GM23338 (cell line): ENCODE measurements around the gene HSD11B2. TPM values are rescaled to one million over a fixed set of nuclear protein-coding genes. Genes with fewer than 3 reads are reported as not detected.

Source experiments
- ATAC-seq: fragments of 200-7000 bp; cut with Tn5 transposase; 3 replicates; pipeline ENCODE4 v1.9.1; 2020
- DNase-seq: peaks from one replicate; pipeline ENCODE4 v3.0.0-alpha.2; 2015; ENCODE audit warnings: low spot score
- H2AFZ ChIP-seq: fragments of 200-600 bp; sonication (generic); 2 replicates; pipeline ENCODE4 v1.8.0; 2016; ENCODE audit warnings: antibody characterized with exemption, mild to moderate bottlenecking, moderate library complexity
- H3F3A ChIP-seq: fragments of 200-600 bp; sonication (generic); replicated peaks from 2 replicates; pipeline ENCODE4 v1.8.0; 2017; ENCODE audit warnings: antibody characterized with exemption, mixed run types, low read depth
- H3K27ac ChIP-seq: fragments of 200-600 bp; sonication (generic); 2 replicates; pipeline ENCODE4 v1.6.1; 2016; ENCODE audit warnings: low read depth
- H3K27me3 ChIP-seq: fragments of 200-600 bp; sonication (generic); 2 replicates; pipeline ENCODE4 v1.8.0; 2016; ENCODE audit warnings: mild to moderate bottlenecking, mixed run types, moderate library complexity; ENCODE audit not compliant: insufficient read depth
- H3K36me3 ChIP-seq: fragments of 200-600 bp; sonication (generic); 2 replicates; pipeline ENCODE4 v1.8.0; 2016; ENCODE audit warnings: mild to moderate bottlenecking; ENCODE audit not compliant: insufficient read depth
- H3K4me1 ChIP-seq: fragments of 200-600 bp; sonication (generic); 2 replicates; pipeline ENCODE4 v1.8.0; 2016; ENCODE audit warnings: mild to moderate bottlenecking, moderate library complexity; ENCODE audit not compliant: insufficient read depth
- H3K4me2 ChIP-seq: fragments of 200-600 bp; sonication (generic); 2 replicates; pipeline ENCODE4 v1.7.1; 2017; ENCODE audit warnings: mixed run types
- H3K4me3 ChIP-seq: fragments of 200-600 bp; sonication (generic); 2 replicates; pipeline ENCODE4 v1.6.1; 2016; ENCODE audit warnings: mixed run types
- H3K79me2 ChIP-seq: fragments of 200-600 bp; sonication (generic); replicated peaks from 2 replicates; pipeline ENCODE4 v1.8.0; 2017; ENCODE audit warnings: mild to moderate bottlenecking; ENCODE audit not compliant: insufficient read depth
- H3K9me2 ChIP-seq: fragments of 200-600 bp; sonication (generic); 2 replicates; pipeline ENCODE4 v1.8.0; 2017; ENCODE audit not compliant: insufficient read depth
- H4K20me1 ChIP-seq: fragments of 200-600 bp; sonication (generic); replicated peaks from 2 replicates; pipeline ENCODE4 v1.8.0; 2017; ENCODE audit warnings: mild to moderate bottlenecking; ENCODE audit not compliant: insufficient read depth
- H3K27ac Mint-ChIP-seq: 2 replicates; pipeline ENCODE4 v1.8.0; 2020; ENCODE audit warnings: inconsistent platforms, mild to moderate bottlenecking, moderate library complexity, mixed read lengths
- H3K27me3 Mint-ChIP-seq: 3 replicates; pipeline ENCODE4 v1.8.0; 2022; ENCODE audit warnings: low read depth, mild to moderate bottlenecking, moderate library complexity, mixed read lengths, inconsistent platforms; ENCODE audit not compliant: insufficient read depth, poor library complexity
- H3K36me3 Mint-ChIP-seq: 3 replicates; pipeline ENCODE4 v1.8.0; 2021; ENCODE audit warnings: low read depth, mild to moderate bottlenecking, inconsistent platforms, moderate library complexity, mixed read lengths
- H3K4me1 Mint-ChIP-seq: 3 replicates; pipeline ENCODE4 v1.8.0; 2020; ENCODE audit warnings: mild to moderate bottlenecking, inconsistent platforms, mixed read lengths
- H3K4me3 Mint-ChIP-seq: 3 replicates; pipeline ENCODE4 v1.8.0; 2021; ENCODE audit warnings: moderate library complexity, mild to moderate bottlenecking, inconsistent platforms, mixed read lengths
- H3K9me3 Mint-ChIP-seq: 3 replicates; pipeline ENCODE4 v1.8.0; 2020; ENCODE audit warnings: moderate library complexity, mild to moderate bottlenecking, inconsistent platforms, mixed read lengths
- EZH2 ChIP-seq: fragments of 200-600 bp; sonication (generic); IDR thresholded peaks from one replicate; pipeline ENCODE4 v1.8.0; 2017; ENCODE audit warnings: antibody characterized with exemption, mild to moderate bottlenecking, low read depth; ENCODE audit not compliant: unreplicated experiment
- JUNB ChIP-seq: IDR thresholded peaks from one replicate; pipeline ENCODE4 v1.6.1; 2016; ENCODE audit warnings: antibody characterized with exemption; ENCODE audit not compliant: unreplicated experiment
- NANOG ChIP-seq: IDR thresholded peaks from 2 replicates; pipeline ENCODE4 v1.6.1; 2016; ENCODE audit warnings: antibody characterized with exemption, borderline replicate concordance
- POLR2AphosphoS5 ChIP-seq: IDR thresholded peaks from 2 replicates; pipeline ENCODE4 v1.6.1; 2016; ENCODE audit warnings: antibody characterized with exemption, low read depth
- ZNF114 ChIP-seq: fragments of 250-450 bp; sonication (Bioruptor Pico); IDR thresholded peaks from 2 replicates; pipeline ENCODE4 v1.5.0; 2020; ENCODE audit warnings: mild to moderate bottlenecking, moderate library complexity
- ZNF331 ChIP-seq: fragments of 250-450 bp; sonication (Bioruptor Pico); IDR thresholded peaks from 2 replicates; pipeline ENCODE4 v1.5.0; 2020; ENCODE audit warnings: low read depth, mild to moderate bottlenecking, moderate library complexity
- polyA plus RNA-seq: library from polyadenylated mRNA; unstranded; fragments of >200 nt; fragmentation: Nextera tagmentation; extraction: Ambion mirVana; gene quantifications from 2 replicates; pipeline ENCODE4 v1.2.1, GENCODE V29; 2016
- total RNA-seq: library from RNA; depleted of rRNA; stranded (reverse); fragments of >200 nt; shearing (Covaris generic); gene quantifications from 2 replicates; pipeline ENCODE4 v1.2.3, GENCODE V29; 2014
- TF ChIP-seq, protein P1 (sequence below): IDR thresholded peaks from one replicate; pipeline ENCODE4 v1.6.1; 2018; ENCODE audit warnings: antibody characterized with exemption; ENCODE audit not compliant: unreplicated experiment
- TF ChIP-seq, protein P2 (sequence below): IDR thresholded peaks from 2 replicates; pipeline ENCODE4 v1.6.1; 2016; ENCODE audit warnings: antibody characterized with exemption
- TF ChIP-seq, protein P3 (sequence below), 2 experiments: fragments of 200-600 bp in 1 of 2; sonication (generic) in 1 of 2; conservative IDR thresholded peaks; 2 replicates each; pipeline versions ENCODE4 v1.5.1 to v1.6.1; 2016 to 2017; ENCODE audit warnings: antibody characterized with exemption in 2 of 2, low read depth in 2 of 2, mild to moderate bottlenecking in 2 of 2, moderate library complexity in 1 of 2

The HSD11B2 gene
- total and polyA plus RNA-seq, 2 experiments from 2014 or later, result 14.8 to 23.0 TPM

DNA sequence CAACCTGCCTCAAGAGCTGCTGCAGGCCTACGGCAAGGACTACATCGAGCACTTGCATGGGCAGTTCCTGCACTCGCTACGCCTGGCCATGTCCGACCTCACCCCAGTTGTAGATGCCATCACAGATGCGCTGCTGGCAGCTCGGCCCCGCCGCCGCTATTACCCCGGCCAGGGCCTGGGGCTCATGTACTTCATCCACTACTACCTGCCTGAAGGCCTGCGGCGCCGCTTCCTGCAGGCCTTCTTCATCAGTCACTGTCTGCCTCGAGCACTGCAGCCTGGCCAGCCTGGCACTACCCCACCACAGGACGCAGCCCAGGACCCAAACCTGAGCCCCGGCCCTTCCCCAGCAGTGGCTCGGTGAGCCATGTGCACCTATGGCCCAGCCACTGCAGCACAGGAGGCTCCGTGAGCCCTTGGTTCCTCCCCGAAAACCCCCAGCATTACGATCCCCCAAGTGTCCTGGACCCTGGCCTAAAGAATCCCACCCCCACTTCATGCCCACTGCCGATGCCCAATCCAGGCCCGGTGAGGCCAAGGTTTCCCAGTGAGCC, 5.8 kb downstream of the HSD11B2 start (continued):
- TF ChIP-seq, protein P1, sequence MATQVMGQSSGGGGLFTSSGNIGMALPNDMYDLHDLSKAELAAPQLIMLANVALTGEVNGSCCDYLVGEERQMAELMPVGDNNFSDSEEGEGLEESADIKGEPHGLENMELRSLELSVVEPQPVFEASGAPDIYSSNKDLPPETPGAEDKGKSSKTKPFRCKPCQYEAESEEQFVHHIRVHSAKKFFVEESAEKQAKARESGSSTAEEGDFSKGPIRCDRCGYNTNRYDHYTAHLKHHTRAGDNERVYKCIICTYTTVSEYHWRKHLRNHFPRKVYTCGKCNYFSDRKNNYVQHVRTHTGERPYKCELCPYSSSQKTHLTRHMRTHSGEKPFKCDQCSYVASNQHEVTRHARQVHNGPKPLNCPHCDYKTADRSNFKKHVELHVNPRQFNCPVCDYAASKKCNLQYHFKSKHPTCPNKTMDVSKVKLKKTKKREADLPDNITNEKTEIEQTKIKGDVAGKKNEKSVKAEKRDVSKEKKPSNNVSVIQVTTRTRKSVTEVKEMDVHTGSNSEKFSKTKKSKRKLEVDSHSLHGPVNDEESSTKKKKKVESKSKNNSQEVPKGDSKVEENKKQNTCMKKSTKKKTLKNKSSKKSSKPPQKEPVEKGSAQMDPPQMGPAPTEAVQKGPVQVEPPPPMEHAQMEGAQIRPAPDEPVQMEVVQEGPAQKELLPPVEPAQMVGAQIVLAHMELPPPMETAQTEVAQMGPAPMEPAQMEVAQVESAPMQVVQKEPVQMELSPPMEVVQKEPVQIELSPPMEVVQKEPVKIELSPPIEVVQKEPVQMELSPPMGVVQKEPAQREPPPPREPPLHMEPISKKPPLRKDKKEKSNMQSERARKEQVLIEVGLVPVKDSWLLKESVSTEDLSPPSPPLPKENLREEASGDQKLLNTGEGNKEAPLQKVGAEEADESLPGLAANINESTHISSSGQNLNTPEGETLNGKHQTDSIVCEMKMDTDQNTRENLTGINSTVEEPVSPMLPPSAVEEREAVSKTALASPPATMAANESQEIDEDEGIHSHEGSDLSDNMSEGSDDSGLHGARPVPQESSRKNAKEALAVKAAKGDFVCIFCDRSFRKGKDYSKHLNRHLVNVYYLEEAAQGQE, result no peak
- no peak for TF ChIP-seq NANOG
- TF ChIP-seq, protein P2, sequence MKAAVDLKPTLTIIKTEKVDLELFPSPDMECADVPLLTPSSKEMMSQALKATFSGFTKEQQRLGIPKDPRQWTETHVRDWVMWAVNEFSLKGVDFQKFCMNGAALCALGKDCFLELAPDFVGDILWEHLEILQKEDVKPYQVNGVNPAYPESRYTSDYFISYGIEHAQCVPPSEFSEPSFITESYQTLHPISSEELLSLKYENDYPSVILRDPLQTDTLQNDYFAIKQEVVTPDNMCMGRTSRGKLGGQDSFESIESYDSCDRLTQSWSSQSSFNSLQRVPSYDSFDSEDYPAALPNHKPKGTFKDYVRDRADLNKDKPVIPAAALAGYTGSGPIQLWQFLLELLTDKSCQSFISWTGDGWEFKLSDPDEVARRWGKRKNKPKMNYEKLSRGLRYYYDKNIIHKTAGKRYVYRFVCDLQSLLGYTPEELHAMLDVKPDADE, result no peak

DNA sequence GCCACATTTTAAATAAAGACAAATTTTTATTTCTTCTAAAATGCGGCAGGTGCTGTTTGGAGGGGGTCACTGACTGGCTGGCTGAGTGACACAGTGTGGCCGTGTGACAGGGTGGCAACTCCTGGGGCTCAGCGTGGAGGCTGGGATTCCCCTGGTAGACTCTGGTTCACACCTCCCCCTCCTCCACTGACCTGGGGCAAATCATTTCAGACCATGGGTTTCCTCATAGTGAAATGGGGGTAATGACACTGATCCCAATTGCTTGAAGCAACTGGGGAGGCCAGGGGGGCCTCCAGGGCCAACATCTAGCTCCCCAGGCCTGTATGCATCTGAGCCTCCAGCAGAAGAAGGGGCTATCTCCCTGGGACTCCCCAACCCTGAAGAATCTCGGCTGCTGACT, 6.6 kb downstream of the HSD11B2 start:
- DNase-seq, result no peak
- Histone ChIP-seq H3K36me3 (peaks cover 3% of the 10 kb centered on the region; the same call in 1 of the 2 replicates), H3K27ac (no peak overlapping the region), H3F3A (no peaks in the 10 kb centered on the region), H3K79me2 (no peaks in the 10 kb centered on the region), H3K9me2 (no peaks in the 10 kb centered on the region), H3K4me2 (no peak overlapping the region), H3K4me1 (peaks cover 6% of the 10 kb centered on the region; the same call in 1 of the 2 replicates), H3K4me3 (no peak overlapping the region), H4K20me1 (no peaks in the 10 kb centered on the region), H2AFZ (no peak overlapping the region), H3K27me3 (no peaks in the 10 kb centered on the region)
- ATAC-seq, result no peak
- Mint-ChIP-seq H3K4me3 (no peak overlapping the region), H3K27ac (no peak overlapping the region), H3K9me3 (peaks cover under 1% of the 10 kb centered on the region; the same call in 1 of the 3 replicates), H3K27me3 (peaks cover 16% of the 10 kb centered on the region), H3K4me1 (peaks cover 21% of the 10 kb centered on the region), H3K36me3 (peaks cover 16% of the 10 kb centered on the region)
- no peak for TF ChIP-seq EZH2
- TF ChIP-seq ZNF114, result no peak
- TF ChIP-seq, protein P3, sequence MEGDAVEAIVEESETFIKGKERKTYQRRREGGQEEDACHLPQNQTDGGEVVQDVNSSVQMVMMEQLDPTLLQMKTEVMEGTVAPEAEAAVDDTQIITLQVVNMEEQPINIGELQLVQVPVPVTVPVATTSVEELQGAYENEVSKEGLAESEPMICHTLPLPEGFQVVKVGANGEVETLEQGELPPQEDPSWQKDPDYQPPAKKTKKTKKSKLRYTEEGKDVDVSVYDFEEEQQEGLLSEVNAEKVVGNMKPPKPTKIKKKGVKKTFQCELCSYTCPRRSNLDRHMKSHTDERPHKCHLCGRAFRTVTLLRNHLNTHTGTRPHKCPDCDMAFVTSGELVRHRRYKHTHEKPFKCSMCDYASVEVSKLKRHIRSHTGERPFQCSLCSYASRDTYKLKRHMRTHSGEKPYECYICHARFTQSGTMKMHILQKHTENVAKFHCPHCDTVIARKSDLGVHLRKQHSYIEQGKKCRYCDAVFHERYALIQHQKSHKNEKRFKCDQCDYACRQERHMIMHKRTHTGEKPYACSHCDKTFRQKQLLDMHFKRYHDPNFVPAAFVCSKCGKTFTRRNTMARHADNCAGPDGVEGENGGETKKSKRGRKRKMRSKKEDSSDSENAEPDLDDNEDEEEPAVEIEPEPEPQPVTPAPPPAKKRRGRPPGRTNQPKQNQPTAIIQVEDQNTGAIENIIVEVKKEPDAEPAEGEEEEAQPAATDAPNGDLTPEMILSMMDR (conservative IDR thresholded peaks at IDR 0.05; ENCODE audit: low read depth in 2 of 2), result no peak
- no peak for TF ChIP-seq JUNB
- no peak for TF ChIP-seq ZNF331 (CRISPR knock-in tag)
- TF ChIP-seq POLR2AphosphoS5, result no peak
